Endodermal cell (in vitro differentiated cells): ENCODE results near the gene SH2D1A. TPM values are rescaled to one million over a fixed set of nuclear protein-coding genes. Genes with fewer than 3 reads are reported as not detected.

Experiments used
- DNase-seq: peaks from one replicate; pipeline ENCODE4 v3.0.0-alpha.2; 2017
- H3K27ac ChIP-seq: 2 replicates; pipeline ENCODE4 v1.5.1; 2013; ENCODE audit warnings: mild to moderate bottlenecking, low read depth, low read length, moderate library complexity
- H3K27me3 ChIP-seq: 2 replicates; pipeline ENCODE4 v1.6.1; 2013; ENCODE audit warnings: mild to moderate bottlenecking, low read length, moderate library complexity; ENCODE audit not compliant: insufficient read depth, control insufficient read depth, poor library complexity, severe bottlenecking
- H3K36me3 ChIP-seq: 2 replicates; pipeline ENCODE4 v1.7.0; 2013; ENCODE audit warnings: mild to moderate bottlenecking, low read length, moderate library complexity; ENCODE audit not compliant: control insufficient read depth, insufficient read depth
- H3K4me1 ChIP-seq: one replicate; pipeline ENCODE4 v1.7.0; 2013; ENCODE audit warnings: low read length; ENCODE audit not compliant: control insufficient read depth, insufficient read depth
- H3K4me3 ChIP-seq: 2 replicates; pipeline ENCODE4 v1.5.1; 2013; ENCODE audit warnings: mild to moderate bottlenecking, low read length, moderate library complexity
- H3K9ac ChIP-seq: 2 replicates; pipeline ENCODE4 v1.6.1; 2013; ENCODE audit warnings: mild to moderate bottlenecking, low read length, moderate library complexity; ENCODE audit not compliant: poor library complexity, severe bottlenecking; ENCODE audit errors: extremely low read depth
- H3K9me3 ChIP-seq: 2 replicates; pipeline ENCODE4 v1.6.1; 2013; ENCODE audit warnings: mild to moderate bottlenecking, low read length, moderate library complexity; ENCODE audit not compliant: control insufficient read depth
- H3K27ac Mint-ChIP-seq: 2 replicates; pipeline ENCODE4 v1.8.0; 2020; ENCODE audit warnings: mixed read lengths
- H3K27me3 Mint-ChIP-seq: 2 replicates; pipeline ENCODE4 v1.8.0; 2021; ENCODE audit warnings: mild to moderate bottlenecking, mixed read lengths; ENCODE audit not compliant: insufficient read depth
- H3K36me3 Mint-ChIP-seq: 2 replicates; pipeline ENCODE4 v1.8.0; 2020; ENCODE audit warnings: low read depth, mixed read lengths
- H3K4me1 Mint-ChIP-seq: 2 replicates; pipeline ENCODE4 v1.8.0; 2020; ENCODE audit warnings: mixed read lengths
- H3K4me3 Mint-ChIP-seq: 2 replicates; pipeline ENCODE4 v1.8.0; 2020; ENCODE audit warnings: mild to moderate bottlenecking, moderate library complexity, mixed read lengths
- H3K9me3 Mint-ChIP-seq: 2 replicates; pipeline ENCODE4 v1.8.0; 2020; ENCODE audit warnings: mild to moderate bottlenecking, mixed read lengths
- CTCF ChIP-seq: fragments of 200-600 bp; sonication (generic); conservative IDR thresholded peaks from 2 replicates; pipeline ENCODE4 v1.5.0; 2021; ENCODE audit warnings: antibody characterized with exemption, mild to moderate bottlenecking
- WGBS, 2 experiments: methylation state at CpG; one replicate each; pipeline versions ENCODE4 v1.1.5 to v1.1.7; 2013; ENCODE audit warnings: missing lambda C conversion rate in 2 of 2, mixed read lengths in 1 of 2; ENCODE audit not compliant: insufficient coverage in 1 of 2, insufficient read length in 1 of 2; 5-methylcytosine and 5-hydroxymethylcytosine counted together
- total RNA-seq, 2 donors: library from RNA; stranded (reverse); fragmentation: NEBNext Ultra II Directional in 1 of 2; extraction: Animal tissue kit (Norgen Biotek cat#: 25700) in 1 of 2; gene quantifications; 2 replicates in 1 of 2; 3 replicates in 1 of 2; pipeline ENCODE4 v1.2.1, GENCODE V29; 2021

The SH2D1A gene
- total RNA-seq, 2 donors from 2014 or later: not detected

- Mint-ChIP-seq H3K27me3 (no peaks in the 10 kb centered on the region), H3K4me1 (peaks cover 8% of the 10 kb centered on the region), H3K36me3 (no peaks in the 10 kb centered on the region), H3K27ac (no peak overlapping the region), H3K9me3 (no peaks in the 10 kb centered on the region), H3K4me3 (no peak overlapping the region)
- DNase-seq: no peak
- H3K27me3 ChIP-seq: no peaks in the 10 kb centered on the region
- H3K4me3 ChIP-seq: no peak overlapping the region
- no peak overlapping the region for H3K27ac ChIP-seq
- H3K36me3 ChIP-seq: no peaks in the 10 kb centered on the region
- H3K9me3 ChIP-seq: no peaks in the 10 kb centered on the region
- no peak overlapping the region for H3K9ac ChIP-seq
- TF ChIP-seq CTCF: no peak
- H3K4me1 ChIP-seq: no peaks in the 10 kb centered on the region
- WGBS, 2 experiments: 82 to 100% methylated on average over 2 to 5 of the region's 5 CpGs
Measured at GRCh38 chrX:124348182-124348581, 1.8 kb downstream of the SH2D1A start.

- no peaks in the 10 kb centered on the region for H3K27me3 Mint-ChIP-seq
- DNase-seq: no peak
- H3K4me1 ChIP-seq: no peaks in the 10 kb centered on the region
- peaks cover 6% of the 10 kb centered on the region for H3K4me1 Mint-ChIP-seq
- H3K27me3 ChIP-seq: no peaks in the 10 kb centered on the region
- no peak overlapping the region for H3K4me3 ChIP-seq
- no peaks in the 10 kb centered on the region for H3K9me3 ChIP-seq
- WGBS, 2 experiments: 95% methylated on average over 5 of the region's 6 CpGs; no CpG with 5 or more reads in 1 of the 2 experiments
- H3K9ac ChIP-seq: no peak overlapping the region
- no peak overlapping the region for H3K27ac ChIP-seq
- no peak overlapping the region for H3K4me3 Mint-ChIP-seq
- H3K9me3 Mint-ChIP-seq: no peaks in the 10 kb centered on the region
- no peaks in the 10 kb centered on the region for H3K36me3 Mint-ChIP-seq
- no peaks in the 10 kb centered on the region for H3K36me3 ChIP-seq
- no peak for TF ChIP-seq CTCF
- H3K27ac Mint-ChIP-seq: no peak overlapping the region
Measured at GRCh38 chrX:124348885-124349453, 2.6 kb downstream of the SH2D1A start.

GRCh38 chrX:124354648-124355047 lies 8.3 kb downstream of the SH2D1A start:
- no peaks in the 10 kb centered on the region for H3K36me3 ChIP-seq
- H3K9ac ChIP-seq: no peak overlapping the region
- no peak for DNase-seq
- Mint-ChIP-seq H3K27ac (no peak overlapping the region), H3K9me3 (no peaks in the 10 kb centered on the region), H3K27me3 (no peaks in the 10 kb centered on the region), H3K4me3 (no peak overlapping the region), H3K36me3 (no peaks in the 10 kb centered on the region), H3K4me1 (peaks cover 4% of the 10 kb centered on the region)
- H3K27me3 ChIP-seq: no peaks in the 10 kb centered on the region
- WGBS, 2 experiments: 89% methylated on average over 1 of the region's 2 CpGs; no CpG with 5 or more reads in 1 of the 2 experiments
- no peaks in the 10 kb centered on the region for H3K4me1 ChIP-seq
- H3K9me3 ChIP-seq: no peaks in the 10 kb centered on the region
- no peak for TF ChIP-seq CTCF
- H3K27ac ChIP-seq: no peak overlapping the region
- H3K4me3 ChIP-seq: no peak overlapping the region
